ENCODE data around the gene RAP1GDS1. TPM values are rescaled to one million over a fixed set of nuclear protein-coding genes. Genes with fewer than 3 reads are reported as not detected.
A peak's percentile ranks its signal among the peaks of the same experiment; 100 is the strongest.

RAP1GDS1 gene
- total and polyA plus RNA-seq, 2 of the 13 experiments (the other 11 are each of a cell fraction or from before 2014, with no cell fraction given), result 19.3 to 42.5 TPM

GRCh38 chr4:98473046-98473445, 211.9 kb downstream of the RAP1GDS1 start:
- FAIRE-seq, result no peak
- DNase-seq (ENCODE audit: low spot score), result no peak
- H3K79me2 ChIP-seq (ENCODE audit: insufficient read depth, low read length), result no peaks in the 10 kb centered on the region
- no peak for ATAC-seq
- H3K4me1 ChIP-seq (ENCODE audit: insufficient read depth, low read length), result no peaks in the 10 kb centered on the region
- intact Hi-C loops (cut with micrococcal nuclease; ENCODE audit: unreplicated experiment) (no loop called here), in situ Hi-C loops (cut with HindIII; ENCODE audit: extremely low pct_ligation_motif_present, low pct_unique_long_range_greater_than_20kb) (loop anchor here (25.0 kb wide), 2 partner anchors 364 to 989 kb away; no protein-coding TSS in a partner anchor)
- WGBS (ENCODE audit: low lambda C conversion rate), result 60% methylated on average over 5 of the region's 5 CpGs
- no peak overlapping the region for H2AFZ ChIP-seq (ENCODE audit: low read length)
- no peak overlapping the region for H3K4me3 ChIP-seq (replicated peaks in 1 of 3; ENCODE audit: insufficient read depth in 1 of 3, low read depth in 2 of 3, low read length in 3 of 3)
- no peaks in the 10 kb centered on the region for H4K20me1 ChIP-seq (ENCODE audit: insufficient read depth, low read length)
- peaks cover 0 to 4% of the 10 kb centered on the region in 2 experiments; a peak in 1 of 5 replicates for H3K27me3 ChIP-seq (ENCODE audit: control insufficient read depth in 1 of 2, insufficient read depth in 2 of 2, low read length in 2 of 2)
- H3K4me2 ChIP-seq (ENCODE audit: low read depth, low read length), result no peak overlapping the region
- BruUV-seq (replicated peaks), result no TSS peak
- ChIA-PET POLR2A (no interaction called here), CTCF (ENCODE audit: low intra/inter-chr PET ratio, low total read pairs) (no interaction called here)
- H3K36me3 ChIP-seq (replicated peaks in 1 of 2; ENCODE audit: control insufficient read depth in 1 of 2, insufficient read depth in 2 of 2, low read length in 2 of 2), result no peaks in the 10 kb centered on the region
- H3K27ac ChIP-seq (ENCODE audit: extremely low read length, insufficient read depth, low read length), result no peak overlapping the region
- H3K9ac ChIP-seq (ENCODE audit: insufficient read depth, low read depth, low read length), result no peak overlapping the region
- TF ChIP-seq MAFF (IDR thresholded peaks at IDR 0.05; ENCODE audit: low read depth, low read length) (peak; percentile 37; the same call in 1 of the 2 replicates), HNRNPH1 (optimal IDR thresholded peaks at IDR 0.05; ENCODE audit: low read depth, low read length) (no peak), MAFK (conservative IDR thresholded peaks at IDR 0.05 in 1 of 2, IDR thresholded peaks at IDR 0.05 in 1 of 2; ENCODE audit: low read length in 2 of 2) (peak; percentile 25 to 66; a peak in 2 of 4 replicates)
- H3K9me3 ChIP-seq (ENCODE audit: low read length), result no peaks in the 10 kb centered on the region

- FAIRE-seq, result no peak
- CTCF ChIA-PET (ENCODE audit: low intra/inter-chr PET ratio, low total read pairs), result no interaction called here
- TF ChIP-seq GMEB2 (CRISPR knock-in tag; IDR thresholded peaks at IDR 0.05; ENCODE audit: low read depth), result no peak
- TF ChIP-seq, protein P1, sequence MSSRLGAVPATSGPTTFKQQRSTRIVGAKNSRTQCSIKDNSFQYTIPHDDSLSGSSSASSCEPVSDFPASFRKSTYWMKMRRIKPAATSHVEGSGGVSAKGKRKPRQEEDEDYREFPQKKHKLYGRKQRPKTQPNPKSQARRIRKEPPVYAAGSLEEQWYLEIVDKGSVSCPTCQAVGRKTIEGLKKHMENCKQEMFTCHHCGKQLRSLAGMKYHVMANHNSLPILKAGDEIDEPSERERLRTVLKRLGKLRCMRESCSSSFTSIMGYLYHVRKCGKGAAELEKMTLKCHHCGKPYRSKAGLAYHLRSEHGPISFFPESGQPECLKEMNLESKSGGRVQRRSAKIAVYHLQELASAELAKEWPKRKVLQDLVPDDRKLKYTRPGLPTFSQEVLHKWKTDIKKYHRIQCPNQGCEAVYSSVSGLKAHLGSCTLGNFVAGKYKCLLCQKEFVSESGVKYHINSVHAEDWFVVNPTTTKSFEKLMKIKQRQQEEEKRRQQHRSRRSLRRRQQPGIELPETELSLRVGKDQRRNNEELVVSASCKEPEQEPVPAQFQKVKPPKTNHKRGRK (CRISPR knock-in tag; IDR thresholded peaks at IDR 0.05), result no peak
- TF ChIP-seq USF2 (IDR thresholded peaks at IDR 0.05; ENCODE audit: low read depth, low read length), result no peak
- TF ChIP-seq USF2 (CRISPR knock-in tag; IDR thresholded peaks at IDR 0.05; ENCODE audit: borderline replicate concordance), result no peak
- TF ChIP-seq ZSCAN9 (CRISPR knock-in tag; IDR thresholded peaks at IDR 0.05; ENCODE audit: borderline replicate concordance), result no peak
- no peak for TF ChIP-seq GATAD2A (CRISPR knock-in tag; IDR thresholded peaks at IDR 0.05)
- TF ChIP-seq ZNF333 (CRISPR knock-in tag; IDR thresholded peaks at IDR 0.05; ENCODE audit: borderline replicate concordance), result no peak
- no peak for TF ChIP-seq HES4 (CRISPR knock-in tag; IDR thresholded peaks at IDR 0.05; ENCODE audit: borderline replicate concordance)
- no peak for TF ChIP-seq ATAD3A (CRISPR knock-in tag; IDR thresholded peaks at IDR 0.05)
Observed at GRCh38 chr4:98474408-98474844, 213.2 kb downstream of the RAP1GDS1 start.

More at GRCh38 chr4:98474408-98474844, 213.2 kb downstream of the RAP1GDS1 start:
- H4K20me1 ChIP-seq (ENCODE audit: insufficient read depth, low read length), result no peaks in the 10 kb centered on the region
- no peak overlapping the region for H3K4me2 ChIP-seq (ENCODE audit: low read depth, low read length)
- ATAC-seq (no peak), DNase-seq (ENCODE audit: low spot score) (no peak)
- H3K4me3 ChIP-seq (replicated peaks in 1 of 3; ENCODE audit: insufficient read depth in 1 of 3, low read depth in 2 of 3, low read length in 3 of 3), result no peak overlapping the region
- intact Hi-C loops (cut with micrococcal nuclease; ENCODE audit: unreplicated experiment), result no loop called here
- BruUV-seq (replicated peaks), result no TSS peak
- no peak overlapping the region for H2AFZ ChIP-seq (ENCODE audit: low read length)
- H3K4me1 ChIP-seq (ENCODE audit: insufficient read depth, low read length), result no peaks in the 10 kb centered on the region
- no peaks in the 10 kb centered on the region; a peak in 2 of 5 replicates for H3K27me3 ChIP-seq (ENCODE audit: control insufficient read depth in 1 of 2, insufficient read depth in 2 of 2, low read length in 2 of 2)
- H3K9ac ChIP-seq (ENCODE audit: insufficient read depth, low read depth, low read length), result no peak overlapping the region
- H3K79me2 ChIP-seq (ENCODE audit: insufficient read depth, low read length), result no peaks in the 10 kb centered on the region
- 43% methylated on average over 3 of the region's 3 CpGs for WGBS (ENCODE audit: low lambda C conversion rate)
- H3K36me3 ChIP-seq (replicated peaks in 1 of 2; ENCODE audit: control insufficient read depth in 1 of 2, insufficient read depth in 2 of 2, low read length in 2 of 2), result no peaks in the 10 kb centered on the region
- no peaks in the 10 kb centered on the region for H3K9me3 ChIP-seq (ENCODE audit: low read length)
- no peak overlapping the region for H3K27ac ChIP-seq (ENCODE audit: extremely low read length, insufficient read depth, low read length)
- in situ Hi-C loops (cut with HindIII; ENCODE audit: extremely low pct_ligation_motif_present, low pct_unique_long_range_greater_than_20kb), result loop anchor here (25.0 kb wide), 2 partner anchors 363 to 988 kb away; no protein-coding TSS in a partner anchor
- POLR2A ChIA-PET, result no interaction called here

All from HepG2 (cell line).